ENCODE results near the gene NUDT13.

DNA sequence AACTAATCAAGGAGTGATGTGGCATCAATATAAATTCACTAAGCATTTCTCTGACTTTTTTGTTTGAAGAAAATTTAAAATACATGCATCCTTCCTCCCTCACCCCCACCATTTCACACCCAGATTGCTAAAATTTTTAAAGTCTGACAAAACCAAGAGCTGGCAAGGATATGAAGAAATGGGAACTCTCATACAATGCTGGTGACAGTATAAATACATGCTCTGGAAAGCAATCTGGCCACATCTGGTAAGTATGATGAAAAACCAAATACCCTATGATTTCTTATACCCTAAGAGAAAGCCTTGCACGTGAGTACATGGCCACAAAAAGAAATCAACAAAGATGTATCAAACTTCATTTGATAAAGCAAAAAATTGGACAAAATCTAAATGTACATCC lies 44.8 kb upstream of the NUDT13 start:
- TF ChIP-seq POLR2AphosphoS5 (IDR thresholded peaks at IDR 0.05), result no peak
- no peak for TF ChIP-seq POLR2A (IDR thresholded peaks at IDR 0.05)
